GM18507 (cell line): ENCODE measurements around the gene MTRFR.
"Not testable (repeated sequence)": the region's sequence is repeated elsewhere in the genome, so short reads cannot be mapped to it uniquely, and the experiment has no call there.

ENCODE experiments used
- DNase-seq: peaks from one replicate; pipeline ENCODE4 v3.0.0; 2011; ENCODE audit warnings: low read depth; ENCODE audit not compliant: insufficient read length; ENCODE audit errors: extremely low spot score
- FAIRE-seq: peaks from 2 replicates; lab custom pipeline; 2011; peaks lifted over from hg19 to GRCh38; lab: Jason Lieb, UNC

The MTRFR gene

DNA sequence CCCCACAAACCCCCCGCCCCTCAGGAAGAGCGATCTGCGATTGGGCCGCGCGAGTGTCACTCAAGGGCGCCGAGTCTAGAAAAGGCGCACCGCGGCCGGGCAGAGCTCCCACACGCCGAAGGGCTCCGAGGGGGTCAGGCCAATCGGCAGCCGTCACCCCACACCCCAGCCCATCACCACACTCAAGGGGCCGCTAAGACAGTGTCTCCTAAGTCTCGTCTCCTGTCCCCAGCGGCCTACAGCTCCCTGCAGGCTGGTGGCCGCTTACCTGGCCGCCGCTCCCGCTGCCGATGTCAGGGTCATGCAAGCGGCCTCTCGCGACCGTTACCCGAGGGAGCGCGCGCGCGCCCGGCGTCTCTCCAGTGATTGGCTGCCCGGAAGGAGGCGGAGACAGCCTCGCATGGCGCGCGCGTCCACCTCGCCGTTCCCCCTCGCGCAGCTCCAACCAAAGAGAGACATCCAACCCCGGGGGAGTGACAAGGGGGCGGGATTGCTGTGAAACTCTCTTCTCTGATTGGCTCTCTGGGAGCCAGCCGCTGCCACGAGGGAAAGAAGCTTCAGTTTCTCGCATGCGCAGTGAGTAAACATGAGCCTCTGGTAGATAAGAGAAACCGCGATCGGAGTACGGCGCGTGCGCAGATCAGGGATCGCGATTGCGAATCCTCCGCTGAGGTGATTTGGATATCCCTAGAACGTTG is at the start of gene MTRFR, which contains the start of gene MPHOSPH9:
Gene MTRFR, plus strand, starts transcription at position 630 of the 698 bp plus-strand sequence. CDS start 20,239 bp downstream, outside the sequence.
Gene MPHOSPH9, minus strand, starts transcription at position 335 of the 698 bp plus-strand sequence. CDS start 2,777 bp downstream, outside the sequence.
- DNase-seq (peak; percentile 86), FAIRE-seq (peak; percentile 99)

DNA sequence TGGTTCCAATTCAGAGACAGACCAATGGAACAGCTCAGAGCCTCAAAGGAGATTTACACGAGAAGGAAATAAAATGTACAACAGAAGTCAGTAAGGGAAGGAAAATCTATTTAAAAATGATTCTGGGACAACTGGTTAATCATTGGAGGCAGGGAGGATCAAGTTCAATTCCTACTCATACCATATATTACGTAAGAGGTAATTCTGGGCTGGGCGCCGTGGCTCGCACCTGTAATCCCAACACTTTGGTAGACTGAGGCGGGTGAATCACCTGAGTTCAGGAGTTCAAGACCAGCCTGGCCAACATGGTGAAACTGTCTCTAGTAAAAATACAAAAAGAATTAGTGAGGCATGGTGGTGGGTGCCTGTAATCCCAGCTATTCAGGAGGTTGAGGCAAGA is 45.6 kb upstream of the MTRFR start:
- FAIRE-seq (no peak), DNase-seq (no peak)

DNA sequence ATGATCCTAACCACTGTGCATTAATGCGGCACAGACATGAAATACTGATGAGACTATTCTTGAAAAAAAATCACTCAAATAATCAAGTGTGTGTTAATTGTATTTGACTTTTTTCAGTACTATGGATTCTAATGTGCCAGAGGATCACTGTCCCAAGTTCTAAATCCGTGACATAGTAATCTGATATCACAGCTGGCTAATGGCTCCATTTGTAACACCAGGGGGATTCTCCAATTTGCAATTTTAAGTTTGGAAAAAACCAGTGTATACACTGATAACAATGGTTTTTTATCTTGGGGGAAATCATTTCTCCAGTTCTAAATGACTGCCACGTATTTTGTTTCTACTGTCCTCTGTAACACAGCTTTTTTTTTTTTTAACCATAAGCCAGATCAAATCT is 33.3 kb upstream of the MTRFR start:
- DNase-seq, result no peak
- no peak for FAIRE-seq

DNA sequence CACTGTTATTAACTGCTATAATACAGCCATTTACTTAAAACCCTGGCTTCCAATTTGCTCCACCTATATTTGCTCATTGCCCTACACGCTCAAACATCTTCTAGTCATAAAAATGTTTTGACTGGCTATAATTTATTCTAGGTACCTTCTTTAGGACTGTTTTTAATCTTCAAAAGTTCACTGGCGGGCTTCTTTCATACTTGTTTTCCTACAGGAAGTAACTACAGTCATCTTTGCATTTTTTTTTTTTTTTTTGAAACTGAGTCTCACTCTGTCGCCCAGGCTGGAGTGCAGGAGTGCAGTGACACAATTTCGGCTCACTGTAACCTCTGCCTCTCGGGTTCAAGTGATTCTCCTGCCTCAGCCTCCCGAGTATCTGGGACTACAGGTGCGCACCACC is 32.8 kb upstream of the MTRFR start:
- DNase-seq (no peak), FAIRE-seq (no peak)

DNA sequence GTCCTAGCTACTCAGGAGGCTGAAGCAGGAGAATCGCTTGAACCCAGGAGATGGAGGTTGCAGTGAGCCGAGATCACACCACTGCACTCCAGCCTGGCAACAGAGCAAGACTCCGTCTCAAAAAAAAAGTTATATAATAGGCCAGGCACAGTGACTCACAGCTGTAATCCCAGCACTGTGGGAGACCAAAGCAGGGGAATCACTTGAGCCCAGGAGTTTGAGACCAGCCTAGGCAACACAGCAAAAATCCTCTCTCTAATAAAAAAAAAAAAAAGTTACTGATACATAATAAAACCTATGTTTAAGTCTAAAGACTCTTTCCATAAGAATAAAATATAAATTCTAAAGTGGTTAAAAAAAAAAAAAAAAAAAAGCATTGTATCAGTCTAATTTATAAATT is 26.4 kb upstream of the MTRFR start:
- not testable (repeated sequence) for DNase-seq, FAIRE-seq

DNA sequence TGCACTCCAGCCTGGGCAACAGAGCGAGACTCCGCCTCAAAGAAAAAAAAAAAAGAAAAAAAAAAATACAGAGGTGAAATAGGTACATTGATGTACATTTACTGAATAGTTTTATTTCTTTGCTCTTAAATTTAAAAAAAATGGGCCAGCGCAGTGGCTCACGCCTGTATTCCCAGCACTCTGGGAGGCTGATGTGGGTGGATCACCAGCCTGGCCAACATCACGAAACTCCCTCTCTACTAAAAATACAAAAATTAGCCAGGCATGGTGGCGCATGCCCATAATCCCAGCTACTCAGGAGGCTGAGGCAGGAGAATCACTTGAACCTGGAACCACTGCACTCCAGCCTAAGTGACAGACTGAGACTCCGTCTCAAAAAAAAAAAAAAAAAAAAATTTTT is 25.4 kb upstream of the MTRFR start:
- DNase-seq, FAIRE-seq: not testable (repeated sequence)

DNA sequence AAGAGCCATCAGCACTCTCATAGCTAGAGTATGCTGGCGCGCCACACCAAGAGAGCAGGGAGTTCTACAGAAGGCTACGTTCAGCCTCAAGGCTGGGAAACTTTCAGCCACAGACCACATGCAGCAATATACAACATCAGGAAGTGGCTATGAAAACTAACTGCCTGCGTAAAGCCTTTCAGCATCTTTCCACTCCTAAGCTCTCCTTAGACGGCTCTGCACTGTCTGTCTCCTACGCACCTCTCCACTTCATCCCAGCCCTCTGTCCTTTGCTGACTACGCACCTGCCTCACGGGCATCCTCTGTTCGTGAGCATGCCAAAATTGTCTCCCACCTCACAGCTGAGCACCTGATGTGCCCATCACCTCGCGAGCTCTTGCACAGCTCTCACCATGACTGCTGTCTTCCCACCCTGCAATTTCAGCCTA is 10.0 kb upstream of the MTRFR start:
- no peak for FAIRE-seq
- DNase-seq, result no peak

DNA sequence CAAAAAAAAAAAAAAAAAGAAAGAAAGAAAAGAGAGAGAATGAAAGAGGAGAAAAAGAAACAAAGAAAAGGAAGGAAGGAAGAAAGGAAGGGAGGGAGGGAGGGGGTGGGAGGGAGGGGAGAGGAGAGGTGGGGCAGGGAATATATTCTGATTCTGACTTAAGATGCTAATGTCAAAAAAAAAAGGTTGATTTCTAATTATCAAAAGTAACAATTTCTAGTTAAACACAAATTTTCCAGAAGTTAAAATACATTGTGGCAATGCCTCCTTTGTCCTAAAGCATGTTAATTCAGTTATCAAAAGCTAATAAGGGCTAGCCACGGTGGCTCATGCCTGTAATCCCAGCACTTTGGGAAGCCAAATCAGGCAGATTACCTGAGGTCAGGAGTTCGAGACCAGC is 7.8 kb upstream of the MTRFR start:
- FAIRE-seq, result no peak

DNA sequence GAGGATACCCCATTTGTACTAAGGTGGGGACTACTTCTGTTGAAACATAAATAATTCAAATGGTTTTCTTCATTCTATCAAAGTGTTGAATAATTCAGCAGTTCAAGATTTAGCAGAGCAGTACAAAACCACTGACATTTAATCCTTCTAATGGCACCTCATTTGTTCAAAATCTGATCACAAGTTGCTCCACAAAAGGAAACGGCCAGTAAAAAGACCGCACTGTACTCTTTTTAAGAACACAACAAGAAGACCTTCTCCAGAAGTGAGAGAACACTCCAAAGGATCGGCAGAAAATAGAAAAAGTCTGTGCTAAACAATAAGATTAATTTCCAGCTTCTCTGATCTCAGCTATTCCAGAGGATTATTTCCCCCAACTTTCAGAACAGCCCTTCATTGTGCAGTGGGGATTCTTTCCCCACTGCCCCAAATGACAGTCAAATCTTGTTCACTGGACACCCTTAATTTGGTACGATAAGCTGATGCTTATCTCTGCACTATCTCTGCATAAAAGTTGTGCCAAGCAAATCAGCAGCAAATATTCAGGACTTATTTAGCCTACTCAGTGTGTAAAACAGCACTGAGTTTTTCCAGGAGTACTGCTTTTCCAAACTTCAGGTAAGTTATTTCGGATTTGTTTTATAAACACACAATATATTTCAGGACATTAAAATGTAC is 5.5 kb upstream of the MTRFR start:
- FAIRE-seq, result no peak

More for the DNA sequence above, 7.8 kb upstream of the MTRFR start:
- DNase-seq, result no peak

DNA sequence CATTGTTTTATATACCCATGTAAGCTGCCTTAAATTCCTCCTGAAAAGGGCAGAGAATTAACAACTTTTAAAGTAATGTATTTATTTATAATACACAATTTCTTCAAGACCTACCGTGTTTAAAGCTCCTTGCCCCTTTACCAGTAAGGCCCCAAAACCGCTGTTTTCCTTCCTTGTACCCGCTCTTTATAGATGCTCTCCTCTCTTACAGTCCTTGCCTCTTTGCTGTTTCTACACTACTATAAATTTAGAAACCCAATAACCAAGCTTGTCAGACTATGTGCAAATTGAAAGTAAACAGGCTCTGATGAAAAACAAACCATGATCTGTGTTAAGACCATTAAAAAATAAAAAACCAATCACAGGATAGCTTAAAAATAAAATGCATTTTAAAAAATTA is 4.2 kb upstream of the MTRFR start:
- no peak for FAIRE-seq
- DNase-seq, result no peak

More for the DNA sequence above, 5.5 kb upstream of the MTRFR start:
- DNase-seq, result no peak

DNA sequence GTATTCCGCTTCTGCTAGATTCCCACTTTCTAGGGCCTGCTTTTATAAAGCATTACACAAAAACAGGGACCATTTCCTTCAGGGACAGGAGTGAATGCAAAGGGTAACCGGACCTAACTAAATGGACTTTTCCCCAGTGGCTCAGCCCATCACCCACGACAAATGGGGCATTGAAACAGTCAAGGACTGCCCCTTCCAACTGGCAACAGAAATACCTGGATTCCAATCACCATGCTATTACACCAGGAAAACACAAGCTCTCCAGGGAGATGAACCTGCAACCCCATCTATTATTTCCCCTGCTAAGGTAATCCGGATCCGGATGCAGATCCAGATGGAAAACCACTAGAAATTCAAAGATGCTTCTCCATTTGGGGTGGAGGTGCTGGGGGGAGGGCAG is 1.3 kb upstream of the MTRFR start:
- DNase-seq (no peak), FAIRE-seq (no peak)

DNA sequence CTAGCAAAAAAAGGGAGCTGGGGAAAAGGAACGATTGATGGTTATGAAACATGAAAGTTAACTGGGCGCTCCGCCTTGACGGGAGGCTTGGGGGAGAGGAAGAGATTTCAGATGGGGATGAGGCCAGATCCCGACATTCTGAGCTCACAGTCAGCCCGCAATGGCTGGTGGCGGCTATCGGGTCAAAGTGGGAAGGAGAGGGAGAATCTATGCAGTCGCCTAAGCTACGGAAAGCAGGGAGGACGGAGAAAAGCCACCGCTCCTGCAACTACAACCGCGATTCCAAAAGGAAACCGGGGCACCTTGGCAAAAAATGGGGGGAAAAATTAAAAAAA is 797 bp upstream of the MTRFR start:
- no peak for FAIRE-seq
- DNase-seq, result no peak

DNA sequence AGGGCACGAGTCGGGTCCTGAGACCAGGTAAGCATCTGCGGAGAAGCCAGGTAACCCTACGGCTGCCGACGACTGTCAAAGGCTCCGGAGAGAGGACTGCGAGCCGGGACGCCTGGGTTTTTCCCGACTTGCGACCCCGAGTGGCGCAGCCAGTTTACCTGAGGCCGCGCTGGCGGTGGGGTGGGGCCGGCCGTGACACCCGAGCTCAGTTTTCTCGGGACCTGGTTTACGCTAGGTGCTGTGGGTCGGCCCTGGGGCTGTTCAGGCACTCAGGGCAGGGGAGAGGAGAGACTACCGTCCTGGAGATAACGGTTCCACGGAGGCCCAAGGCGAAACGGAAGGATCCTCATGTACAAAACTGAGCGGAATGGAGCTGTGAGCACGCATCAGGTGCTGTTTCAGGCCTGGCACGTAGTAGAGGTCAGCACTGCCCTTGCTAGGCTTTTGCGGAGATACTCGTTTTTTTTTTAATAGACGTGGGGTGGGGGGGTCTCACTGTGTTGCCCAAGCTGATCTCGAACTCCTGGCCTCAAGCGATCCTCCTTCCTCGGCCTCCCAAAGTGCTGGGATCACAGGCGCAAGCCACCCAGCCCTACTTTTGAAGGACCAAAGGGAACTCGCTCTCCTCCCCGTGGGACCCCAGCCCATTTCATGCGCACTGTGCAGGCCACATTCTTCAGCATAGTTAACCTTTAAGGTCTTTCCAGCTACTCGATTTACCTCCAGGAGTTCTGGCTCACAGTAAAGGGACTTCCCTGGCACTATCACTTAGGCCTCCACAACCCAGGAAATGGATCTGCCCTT is 471 bp downstream of the MTRFR start:
- DNase-seq (no peak), FAIRE-seq (peak; percentile 24)

DNA sequence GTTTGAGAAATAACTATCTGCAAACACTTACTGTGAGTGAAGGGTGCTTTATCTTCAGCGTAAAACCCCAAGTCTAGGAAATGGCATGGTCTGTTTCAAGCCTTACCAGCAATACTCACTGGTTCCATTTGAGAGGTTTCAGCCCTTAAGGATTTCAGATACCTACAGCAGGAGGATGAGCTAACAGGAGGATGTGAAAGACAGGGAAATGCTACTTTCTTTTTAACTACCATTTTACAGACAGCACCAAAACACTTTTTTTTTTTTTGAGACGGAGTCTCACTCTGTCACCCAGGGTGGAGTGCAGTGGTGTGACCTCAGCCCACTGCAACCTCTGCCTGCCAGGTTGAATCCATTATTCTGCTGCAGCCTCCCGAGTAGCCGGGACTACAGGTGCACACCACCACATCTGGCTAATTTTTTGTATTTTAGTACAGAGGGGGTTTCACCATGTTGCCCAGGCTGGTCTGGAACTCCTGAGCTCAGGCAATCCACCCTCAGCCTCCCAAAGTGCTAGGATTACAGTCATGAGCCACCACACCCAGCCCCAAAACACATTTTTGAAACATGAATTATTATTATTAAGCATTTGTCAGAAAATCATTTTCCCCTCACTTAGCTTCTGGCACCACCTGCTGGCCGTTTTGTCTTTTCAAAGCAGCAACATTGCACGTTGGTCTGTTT is 4.6 kb downstream of the MTRFR start:
- FAIRE-seq (peak; percentile 75), DNase-seq (no peak)

DNA sequence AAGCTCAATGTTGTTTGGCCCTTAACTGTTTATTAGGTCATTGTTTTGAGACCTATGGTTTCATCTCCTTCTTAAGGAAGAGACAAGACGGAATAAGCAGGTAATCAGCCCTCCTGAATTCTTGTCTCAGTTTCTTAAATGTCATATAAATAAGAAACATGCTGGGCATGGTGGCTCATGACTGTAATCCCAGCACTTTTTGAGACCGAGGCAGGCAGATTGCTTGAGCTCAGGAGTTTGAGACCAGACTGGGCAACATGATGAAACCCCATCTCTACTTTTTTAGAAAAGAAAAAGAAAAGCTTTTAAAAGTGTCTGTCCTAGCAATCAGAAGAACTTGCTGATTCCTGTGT is 5.1 kb downstream of the MTRFR start:
- FAIRE-seq (no peak), DNase-seq (no peak)

DNA sequence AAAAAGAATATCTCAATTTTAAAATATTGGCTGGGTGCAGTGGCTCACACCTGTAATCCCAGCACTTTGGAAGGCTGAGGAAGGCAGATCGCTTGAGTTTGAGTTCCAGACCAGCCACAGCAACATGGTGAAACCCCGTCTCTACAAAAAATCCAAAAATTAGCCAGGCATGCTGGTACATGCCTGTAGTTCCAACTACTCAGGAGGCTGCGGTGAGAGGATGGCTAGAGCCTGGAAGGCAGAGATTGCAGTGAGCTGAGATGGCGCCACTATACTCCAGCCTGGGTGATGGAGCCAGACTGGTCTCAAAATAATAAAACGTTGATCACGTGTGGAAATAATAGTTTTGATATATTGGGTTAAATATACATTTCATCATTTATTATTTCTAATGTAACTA is 5.7 kb downstream of the MTRFR start:
- DNase-seq, result no peak
- FAIRE-seq, result no peak

DNA sequence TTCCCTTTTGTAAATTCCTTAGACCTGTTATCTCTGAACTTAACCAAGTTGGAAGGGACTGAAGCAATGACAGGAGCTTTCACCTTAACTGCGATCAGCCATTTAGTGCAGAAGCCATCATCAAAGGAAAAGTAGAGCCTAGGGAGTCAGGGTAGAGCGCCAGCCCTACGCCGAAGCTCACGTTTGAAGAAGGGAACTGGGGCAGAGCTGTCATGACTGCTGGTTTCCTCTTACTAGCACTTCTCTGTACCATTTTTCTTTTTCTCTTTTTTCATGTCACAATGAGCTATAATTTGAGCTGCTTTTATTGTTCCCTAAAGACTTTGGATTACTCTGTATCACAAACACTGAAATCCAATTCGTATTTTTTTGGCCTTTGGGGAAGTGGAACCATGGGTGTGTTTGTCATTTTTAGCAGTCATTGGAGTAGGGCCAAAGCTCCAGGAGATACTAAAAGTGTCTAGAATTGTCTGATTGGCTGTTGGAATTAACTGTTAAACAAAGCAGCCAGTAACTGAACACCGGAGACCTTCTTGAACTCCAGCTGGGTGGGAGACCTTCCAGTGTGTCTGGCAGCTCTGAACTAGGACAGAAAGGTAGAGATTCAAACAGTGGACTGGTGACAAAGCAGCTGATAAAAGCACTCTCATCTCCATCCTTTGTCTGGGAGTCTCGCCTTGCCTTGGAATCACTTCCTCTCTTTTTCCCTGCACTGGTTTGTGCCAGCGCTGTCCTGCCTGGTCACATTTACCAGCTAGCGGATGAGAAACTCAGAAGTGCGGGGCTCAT is 9.1 kb downstream of the MTRFR start:
- no peak for FAIRE-seq
- DNase-seq, result no peak

DNA sequence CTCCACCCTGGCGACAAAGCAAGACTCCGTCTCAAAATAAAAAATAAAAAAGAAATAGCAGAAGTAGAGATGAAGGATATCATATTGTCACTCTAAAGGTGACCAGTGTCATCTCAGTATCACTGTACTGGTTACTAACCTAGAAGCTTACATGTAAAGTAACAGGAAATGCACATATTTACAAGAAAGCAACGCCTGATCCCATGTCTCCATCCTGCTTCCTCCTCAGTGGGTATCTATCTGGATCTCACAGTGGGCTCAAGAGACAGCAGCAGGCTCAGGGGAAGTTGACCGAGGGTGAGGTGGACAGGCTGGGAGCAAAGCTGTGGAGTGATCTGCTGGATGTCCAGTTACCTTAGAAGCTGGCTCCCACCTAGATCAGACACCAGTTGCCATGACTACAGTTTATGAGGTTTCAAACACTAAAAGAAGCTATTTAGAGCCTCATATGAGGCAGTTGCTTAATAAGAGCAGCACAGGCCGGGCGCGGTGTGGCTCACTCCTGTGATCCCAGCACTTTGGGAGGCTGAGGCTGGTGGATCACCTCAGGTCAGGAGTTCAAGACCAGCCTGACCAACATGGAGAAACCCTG is 10.5 kb downstream of the MTRFR start:
- FAIRE-seq (no peak), DNase-seq (no peak)

DNA sequence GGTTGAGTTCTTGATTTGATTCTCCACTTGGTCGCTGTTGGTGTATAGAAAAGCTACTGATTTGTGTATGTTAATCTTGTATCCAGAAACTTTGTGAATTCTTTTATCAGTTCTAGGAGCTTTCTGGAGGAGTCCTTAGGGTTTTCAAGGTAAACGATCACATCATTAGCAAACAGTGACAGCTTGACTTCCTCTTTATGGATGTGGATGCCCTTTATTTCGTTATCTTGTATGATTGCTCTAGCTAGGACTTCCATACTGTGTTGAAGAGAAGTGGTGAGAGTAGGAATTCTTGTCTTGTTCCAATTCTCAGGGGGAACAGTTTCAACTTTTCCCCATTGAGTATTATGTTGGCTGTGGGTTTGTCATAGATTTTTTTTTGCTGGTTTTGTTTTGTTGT is 12.4 kb downstream of the MTRFR start:
- DNase-seq (no peak), FAIRE-seq (no peak)
